Activated naive CD8-positive, alpha-beta T cell treated with anti-CD3 and anti-CD28 coated beads for 36 hours (primary cell): ENCODE data around the gene OR14C36. TPM values are rescaled to one million over a fixed set of nuclear protein-coding genes. Genes with fewer than 3 reads are reported as not detected.
"Not testable (repeated sequence)": the region's sequence is repeated elsewhere in the genome, so short reads cannot be mapped to it uniquely, and the experiment has no call there.

Experiments used
- DNase-seq: peaks from one replicate; pipeline ENCODE4 v3.0.0; 2021
- H3K27ac Mint-ChIP-seq: one replicate; pipeline ENCODE4 v1.8.0; 2022; ENCODE audit warnings: mild to moderate bottlenecking, moderate library complexity, mixed read lengths
- H3K27me3 Mint-ChIP-seq: one replicate; pipeline ENCODE4 v1.8.0; 2022; ENCODE audit warnings: mild to moderate bottlenecking, mixed read lengths
- H3K36me3 Mint-ChIP-seq: one replicate; pipeline ENCODE4 v1.8.0; 2021; ENCODE audit warnings: mild to moderate bottlenecking, mixed read lengths
- H3K4me1 Mint-ChIP-seq: one replicate; pipeline ENCODE4 v1.8.0; 2021; ENCODE audit warnings: mixed read lengths
- H3K4me3 Mint-ChIP-seq: one replicate; pipeline ENCODE4 v1.8.0; 2022; ENCODE audit warnings: mild to moderate bottlenecking, moderate library complexity, mixed read lengths
- H3K9me3 Mint-ChIP-seq: one replicate; pipeline ENCODE4 v1.8.0; 2022; ENCODE audit warnings: mixed read lengths
- total RNA-seq, 2 experiments: library from RNA; stranded (reverse); gene quantifications; one replicate each; pipeline ENCODE4 v1.2.3, GENCODE V29; 2021

The OR14C36 gene
- total RNA-seq, result not detected

- Mint-ChIP-seq H3K27me3 (peaks cover 10% of the 10 kb centered on the region), H3K4me3 (no peak within 1 kb of the TSS), H3K9me3 (no peaks in the 10 kb centered on the region), H3K4me1 (no peaks in the 10 kb centered on the region), H3K36me3 (no peaks in the 10 kb centered on the region), H3K27ac (no peak within 1 kb of the TSS)
- DNase-seq, result no peak
Observed at GRCh38 chr1:248348475-248348874, at the start of gene OR14C36. TSS of gene OR14C36 (plus strand) at chr1:248348775. CDS start at chr1:248348775, 0 bp downstream.

GRCh38 chr1:248303324-248303723 is 45.3 kb upstream of the OR14C36 start, which contains the start of gene OR2T12:
TSS of gene OR2T12 (minus strand) at chr1:248303424. CDS start at chr1:248295578, 7,846 bp downstream.
- Mint-ChIP-seq H3K27ac (no peak within 1 kb of the TSS), H3K9me3 (peaks cover 1% of the 10 kb centered on the region), H3K27me3 (peaks cover 4% of the 10 kb centered on the region), H3K4me1 (no peaks in the 10 kb centered on the region), H3K36me3 (no peaks in the 10 kb centered on the region), H3K4me3 (no peak within 1 kb of the TSS)
- no peak for DNase-seq

GRCh38 chr1:248305672-248306071 is 42.9 kb upstream of the OR14C36 start:
- not testable (repeated sequence) for H3K9me3 Mint-ChIP-seq

GRCh38 chr1:248306103-248306502 is 42.5 kb upstream of the OR14C36 start:
- no peak overlapping the region for H3K27ac Mint-ChIP-seq
- no peaks in the 10 kb centered on the region for H3K4me1 Mint-ChIP-seq
- DNase-seq, result no peak
- H3K4me3 Mint-ChIP-seq, result no peak overlapping the region
- H3K27me3 Mint-ChIP-seq, result peaks cover 7% of the 10 kb centered on the region
- H3K9me3 Mint-ChIP-seq, result no peaks in the 10 kb centered on the region
- no peaks in the 10 kb centered on the region for H3K36me3 Mint-ChIP-seq

More at GRCh38 chr1:248305672-248306071, 42.9 kb upstream of the OR14C36 start:
- H3K27ac Mint-ChIP-seq, H3K27me3 Mint-ChIP-seq, H3K4me3 Mint-ChIP-seq, H3K4me1 Mint-ChIP-seq, H3K36me3 Mint-ChIP-seq, DNase-seq: not testable (repeated sequence)

- not testable (repeated sequence) for H3K4me3 Mint-ChIP-seq, DNase-seq, H3K36me3 Mint-ChIP-seq, H3K4me1 Mint-ChIP-seq, H3K9me3 Mint-ChIP-seq, H3K27ac Mint-ChIP-seq, H3K27me3 Mint-ChIP-seq
Observed at GRCh38 chr1:248306740-248307139, 41.8 kb upstream of the OR14C36 start.

GRCh38 chr1:248316796-248317195 is 31.8 kb upstream of the OR14C36 start:
- DNase-seq, result no peak
- Mint-ChIP-seq H3K4me1 (no peaks in the 10 kb centered on the region), H3K27ac (no peak overlapping the region), H3K4me3 (no peak overlapping the region), H3K36me3 (no peaks in the 10 kb centered on the region), H3K27me3 (peaks cover 23% of the 10 kb centered on the region), H3K9me3 (peaks cover 20% of the 10 kb centered on the region)

GRCh38 chr1:248324468-248324867 is 24.1 kb upstream of the OR14C36 start, which contains the start of gene OR2M7:
TSS of gene OR2M7 (minus strand) at chr1:248324568. CDS start at chr1:248324568, 0 bp downstream.
- Mint-ChIP-seq H3K4me3 (no peak within 1 kb of the TSS), H3K27me3 (no peaks in the 10 kb centered on the region), H3K27ac (no peak within 1 kb of the TSS), H3K4me1 (no peaks in the 10 kb centered on the region), H3K9me3 (no peaks in the 10 kb centered on the region), H3K36me3 (no peaks in the 10 kb centered on the region)
- no peak for DNase-seq

GRCh38 chr1:248343451-248343850 is 5.1 kb upstream of the OR14C36 start:
- Mint-ChIP-seq H3K9me3 (no peaks in the 10 kb centered on the region), H3K27me3 (no peaks in the 10 kb centered on the region), H3K4me1 (no peaks in the 10 kb centered on the region), H3K4me3 (no peak overlapping the region), H3K27ac (no peak overlapping the region), H3K36me3 (no peaks in the 10 kb centered on the region)
- DNase-seq, result no peak

- Mint-ChIP-seq H3K4me1 (no peaks in the 10 kb centered on the region), H3K36me3 (no peaks in the 10 kb centered on the region), H3K27ac (no peak overlapping the region), H3K4me3 (no peak overlapping the region), H3K27me3 (peaks cover 7% of the 10 kb centered on the region), H3K9me3 (no peaks in the 10 kb centered on the region)
- no peak for DNase-seq
Observed at GRCh38 chr1:248359415-248359814, 10.8 kb downstream of the OR14C36 start.

- H3K4me3 Mint-ChIP-seq, result no peak within 1 kb of the TSS
- H3K4me1 Mint-ChIP-seq, result no peaks in the 10 kb centered on the region
- no peak for DNase-seq
- no peaks in the 10 kb centered on the region for H3K9me3 Mint-ChIP-seq
- H3K27me3 Mint-ChIP-seq, result peaks cover 7% of the 10 kb centered on the region
- H3K36me3 Mint-ChIP-seq, result no peaks in the 10 kb centered on the region
- H3K27ac Mint-ChIP-seq, result no peak within 1 kb of the TSS
Observed at GRCh38 chr1:248361121-248361715, 12.6 kb downstream of the OR14C36 start, which contains the start of gene OR2T4. TSS of gene OR2T4 (plus strand) at chr1:248361665. CDS start at chr1:248361665, 0 bp downstream.

GRCh38 chr1:248366609-248367008 is 18.0 kb downstream of the OR14C36 start:
- Mint-ChIP-seq H3K27ac (no peak overlapping the region), H3K4me1 (no peaks in the 10 kb centered on the region), H3K4me3 (no peak overlapping the region), H3K9me3 (no peaks in the 10 kb centered on the region), H3K36me3 (no peaks in the 10 kb centered on the region), H3K27me3 (peaks cover 7% of the 10 kb centered on the region)
- no peak for DNase-seq

- peaks cover 11% of the 10 kb centered on the region for H3K4me1 Mint-ChIP-seq
- no peaks in the 10 kb centered on the region for H3K9me3 Mint-ChIP-seq
- DNase-seq, result no peak
- H3K27ac Mint-ChIP-seq, result no peak overlapping the region
- no peaks in the 10 kb centered on the region for H3K36me3 Mint-ChIP-seq
- no peaks in the 10 kb centered on the region for H3K27me3 Mint-ChIP-seq
- no peak overlapping the region for H3K4me3 Mint-ChIP-seq
Observed at GRCh38 chr1:248372394-248372793, 23.8 kb downstream of the OR14C36 start.

- DNase-seq, result no peak
- Mint-ChIP-seq H3K4me3 (no peak overlapping the region), H3K9me3 (no peaks in the 10 kb centered on the region), H3K27me3 (no peaks in the 10 kb centered on the region), H3K36me3 (no peaks in the 10 kb centered on the region), H3K4me1 (peaks cover 11% of the 10 kb centered on the region), H3K27ac (no peak overlapping the region)
Observed at GRCh38 chr1:248373761-248374160, 25.2 kb downstream of the OR14C36 start.

- no peak within 1 kb of the TSS for H3K27ac Mint-ChIP-seq
- no peaks in the 10 kb centered on the region for H3K9me3 Mint-ChIP-seq
- H3K4me3 Mint-ChIP-seq, result no peak within 1 kb of the TSS
- H3K4me1 Mint-ChIP-seq, result peaks cover 11% of the 10 kb centered on the region
- no peaks in the 10 kb centered on the region for H3K36me3 Mint-ChIP-seq
- H3K27me3 Mint-ChIP-seq, result no peaks in the 10 kb centered on the region
- DNase-seq, result no peak
Observed at GRCh38 chr1:248375446-248375845, 26.9 kb downstream of the OR14C36 start, which contains the start of gene OR2T6. TSS of gene OR2T6 (plus strand) at chr1:248375746. CDS start at chr1:248387609, 11,863 bp downstream.

GRCh38 chr1:248376916-248377315 is 28.3 kb downstream of the OR14C36 start:
- no peak overlapping the region for H3K27ac Mint-ChIP-seq
- no peaks in the 10 kb centered on the region for H3K36me3 Mint-ChIP-seq
- no peaks in the 10 kb centered on the region for H3K27me3 Mint-ChIP-seq
- no peaks in the 10 kb centered on the region for H3K9me3 Mint-ChIP-seq
- H3K4me3 Mint-ChIP-seq, result no peak overlapping the region
- H3K4me1 Mint-ChIP-seq, result peaks cover 10% of the 10 kb centered on the region
- no peak for DNase-seq

- no peaks in the 10 kb centered on the region for H3K4me1 Mint-ChIP-seq
- no peaks in the 10 kb centered on the region for H3K36me3 Mint-ChIP-seq
- H3K27ac Mint-ChIP-seq, result no peak overlapping the region
- no peak for DNase-seq
- no peaks in the 10 kb centered on the region for H3K27me3 Mint-ChIP-seq
- H3K4me3 Mint-ChIP-seq, result no peak overlapping the region
- H3K9me3 Mint-ChIP-seq, result no peaks in the 10 kb centered on the region
Observed at GRCh38 chr1:248380854-248381253, 32.3 kb downstream of the OR14C36 start.
